Measurements from ENCODE around the gene ADGB. TPM values are rescaled to one million over a fixed set of nuclear protein-coding genes. Genes with fewer than 3 reads are reported as not detected.

Gene ADGB
- total and polyA plus RNA-seq, 9 of the 15 experiments (the other 6 are each of a cell fraction or from before 2014, with no cell fraction given) = not detected

GRCh38 chr6:146862508-146862919 is 263.7 kb downstream of the ADGB start (continued):
- TF ChIP-seq RBM14 (IDR thresholded peaks at IDR 0.05; ENCODE audit: borderline replicate concordance, insufficient read depth, low read depth, low read length) (no peak), NFATC3 (IDR thresholded peaks at IDR 0.05) (no peak), ZNF609 (CRISPR knock-in tag; IDR thresholded peaks at IDR 0.05; ENCODE audit: borderline replicate concordance) (no peak), RNF219 (CRISPR knock-in tag; IDR thresholded peaks at IDR 0.05) (0 out of 2 replicates have a peak, but pooled peaks have one; percentile 50), SIN3B (IDR thresholded peaks at IDR 0.05; ENCODE audit: low read depth) (no peak), RBFOX2 (IDR thresholded peaks at IDR 0.05; ENCODE audit: low read depth, low read length) (peak; percentile 7; the same call in 1 of the 2 replicates), RBM25 (IDR thresholded peaks at IDR 0.05; ENCODE audit: low read depth, low read length, severe bottlenecking) (no peak), COPS2 (conservative IDR thresholded peaks at IDR 0.05) (no peak), TBL1XR1 (IDR thresholded peaks at IDR 0.05; ENCODE audit: low read length in 2 of 2) (0 out of 4 replicates have a peak, but pooled peaks of 1 of the 2 experiments have one; percentile 4)
- TF ChIP-seq, protein P1, sequence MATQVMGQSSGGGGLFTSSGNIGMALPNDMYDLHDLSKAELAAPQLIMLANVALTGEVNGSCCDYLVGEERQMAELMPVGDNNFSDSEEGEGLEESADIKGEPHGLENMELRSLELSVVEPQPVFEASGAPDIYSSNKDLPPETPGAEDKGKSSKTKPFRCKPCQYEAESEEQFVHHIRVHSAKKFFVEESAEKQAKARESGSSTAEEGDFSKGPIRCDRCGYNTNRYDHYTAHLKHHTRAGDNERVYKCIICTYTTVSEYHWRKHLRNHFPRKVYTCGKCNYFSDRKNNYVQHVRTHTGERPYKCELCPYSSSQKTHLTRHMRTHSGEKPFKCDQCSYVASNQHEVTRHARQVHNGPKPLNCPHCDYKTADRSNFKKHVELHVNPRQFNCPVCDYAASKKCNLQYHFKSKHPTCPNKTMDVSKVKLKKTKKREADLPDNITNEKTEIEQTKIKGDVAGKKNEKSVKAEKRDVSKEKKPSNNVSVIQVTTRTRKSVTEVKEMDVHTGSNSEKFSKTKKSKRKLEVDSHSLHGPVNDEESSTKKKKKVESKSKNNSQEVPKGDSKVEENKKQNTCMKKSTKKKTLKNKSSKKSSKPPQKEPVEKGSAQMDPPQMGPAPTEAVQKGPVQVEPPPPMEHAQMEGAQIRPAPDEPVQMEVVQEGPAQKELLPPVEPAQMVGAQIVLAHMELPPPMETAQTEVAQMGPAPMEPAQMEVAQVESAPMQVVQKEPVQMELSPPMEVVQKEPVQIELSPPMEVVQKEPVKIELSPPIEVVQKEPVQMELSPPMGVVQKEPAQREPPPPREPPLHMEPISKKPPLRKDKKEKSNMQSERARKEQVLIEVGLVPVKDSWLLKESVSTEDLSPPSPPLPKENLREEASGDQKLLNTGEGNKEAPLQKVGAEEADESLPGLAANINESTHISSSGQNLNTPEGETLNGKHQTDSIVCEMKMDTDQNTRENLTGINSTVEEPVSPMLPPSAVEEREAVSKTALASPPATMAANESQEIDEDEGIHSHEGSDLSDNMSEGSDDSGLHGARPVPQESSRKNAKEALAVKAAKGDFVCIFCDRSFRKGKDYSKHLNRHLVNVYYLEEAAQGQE (IDR thresholded peaks at IDR 0.05; ENCODE audit: borderline replicate concordance) = no peak
- TF ChIP-seq, protein P1 (CRISPR knock-in tag; IDR thresholded peaks at IDR 0.05; ENCODE audit: low read depth) = no peak
